Natural killer cell (primary cell): ENCODE data around the gene QRFP. TPM values are rescaled to one million over a fixed set of nuclear protein-coding genes. Genes with fewer than 3 reads are reported as not detected.

Experiments used
- ATAC-seq, 3 donors: fragments of 150-1000 bp in 2 of 3; fragments of 200-7000 bp in 1 of 3; cut with Tn5 transposase; 1 replicate in 1 of 3; 2 replicates in 2 of 3; pipeline ENCODE4 v1.10.0; 2021; ENCODE audit warnings: mild to moderate bottlenecking in 2 of 3, moderate library complexity in 2 of 3
- DNase-seq, 2 donors: peaks; one replicate each; pipeline versions ENCODE4 v3.0.0 to v3.0.0-alpha.2; 2013 to 2021; ENCODE audit warnings: mixed read lengths in 1 of 2
- H3K27ac ChIP-seq: one replicate; pipeline ENCODE4 v1.5.1; 2013; ENCODE audit warnings: mild to moderate bottlenecking, low read length
- H3K27me3 ChIP-seq: one replicate; pipeline ENCODE4 v1.6.1; 2013; ENCODE audit warnings: low read length; ENCODE audit not compliant: control insufficient read depth, insufficient read depth
- H3K36me3 ChIP-seq: one replicate; pipeline ENCODE4 v1.6.1; 2013; ENCODE audit warnings: low read length; ENCODE audit not compliant: control insufficient read depth, insufficient read depth
- H3K4me1 ChIP-seq: one replicate; pipeline ENCODE4 v1.6.1; 2013; ENCODE audit warnings: low read length; ENCODE audit not compliant: control insufficient read depth, insufficient read depth
- H3K4me3 ChIP-seq: one replicate; pipeline ENCODE4 v1.5.1; 2013; ENCODE audit warnings: low read length
- H3K9me3 ChIP-seq: one replicate; pipeline ENCODE4 v1.6.1; 2013; ENCODE audit warnings: low read length; ENCODE audit not compliant: control insufficient read depth, insufficient read depth
- H3K27ac Mint-ChIP-seq, 2 donors: one replicate each; pipeline ENCODE4 v1.8.0; 2022; ENCODE audit warnings: mild to moderate bottlenecking in 2 of 2, mixed read lengths in 2 of 2, moderate library complexity in 1 of 2
- H3K27me3 Mint-ChIP-seq, 2 donors: one replicate each; pipeline ENCODE4 v1.8.0; 2022; ENCODE audit warnings: low read depth in 2 of 2, mixed read lengths in 2 of 2
- H3K36me3 Mint-ChIP-seq: one replicate; pipeline ENCODE4 v1.8.0; 2022; ENCODE audit warnings: mixed read lengths
- H3K4me1 Mint-ChIP-seq, 2 donors: one replicate each; pipeline ENCODE4 v1.8.0; 2022; ENCODE audit warnings: mixed read lengths in 2 of 2
- H3K4me3 Mint-ChIP-seq: one replicate; pipeline ENCODE4 v1.8.0; 2022; ENCODE audit warnings: mild to moderate bottlenecking, moderate library complexity, mixed read lengths
- H3K9me3 Mint-ChIP-seq, 2 donors: one replicate each; pipeline ENCODE4 v1.8.0; 2022; ENCODE audit warnings: mixed read lengths in 2 of 2
- CTCF ChIP-seq: fragments of 200-600 bp; IDR thresholded peaks from one replicate; pipeline ENCODE4 v1.8.0; 2022; ENCODE audit warnings: antibody characterized with exemption
- WGBS: methylation state at CpG from one replicate; pipeline ENCODE4 v1.1.7; 2013; ENCODE audit warnings: missing lambda C conversion rate; ENCODE audit not compliant: insufficient coverage; 5-methylcytosine and 5-hydroxymethylcytosine counted together
- intact Hi-C: fragments of 100-400 bp; cut with micrococcal nuclease; formaldehyde crosslinking; loops from one replicate; pipeline ENCODE4 v1.14.2; 2022
- total RNA-seq, 4 donors: library from RNA; stranded (reverse); fragments of 120-200 nt in 1 of 4; gene quantifications; one replicate each; pipeline versions ENCODE4 v1.2.3 to v1.2.4, GENCODE V29; 2013 to 2022

Gene QRFP
- total RNA-seq, 3 donors from 2014 or later (not counting 1 experiment from before 2014, with no cell fraction given) = not detected

DNA sequence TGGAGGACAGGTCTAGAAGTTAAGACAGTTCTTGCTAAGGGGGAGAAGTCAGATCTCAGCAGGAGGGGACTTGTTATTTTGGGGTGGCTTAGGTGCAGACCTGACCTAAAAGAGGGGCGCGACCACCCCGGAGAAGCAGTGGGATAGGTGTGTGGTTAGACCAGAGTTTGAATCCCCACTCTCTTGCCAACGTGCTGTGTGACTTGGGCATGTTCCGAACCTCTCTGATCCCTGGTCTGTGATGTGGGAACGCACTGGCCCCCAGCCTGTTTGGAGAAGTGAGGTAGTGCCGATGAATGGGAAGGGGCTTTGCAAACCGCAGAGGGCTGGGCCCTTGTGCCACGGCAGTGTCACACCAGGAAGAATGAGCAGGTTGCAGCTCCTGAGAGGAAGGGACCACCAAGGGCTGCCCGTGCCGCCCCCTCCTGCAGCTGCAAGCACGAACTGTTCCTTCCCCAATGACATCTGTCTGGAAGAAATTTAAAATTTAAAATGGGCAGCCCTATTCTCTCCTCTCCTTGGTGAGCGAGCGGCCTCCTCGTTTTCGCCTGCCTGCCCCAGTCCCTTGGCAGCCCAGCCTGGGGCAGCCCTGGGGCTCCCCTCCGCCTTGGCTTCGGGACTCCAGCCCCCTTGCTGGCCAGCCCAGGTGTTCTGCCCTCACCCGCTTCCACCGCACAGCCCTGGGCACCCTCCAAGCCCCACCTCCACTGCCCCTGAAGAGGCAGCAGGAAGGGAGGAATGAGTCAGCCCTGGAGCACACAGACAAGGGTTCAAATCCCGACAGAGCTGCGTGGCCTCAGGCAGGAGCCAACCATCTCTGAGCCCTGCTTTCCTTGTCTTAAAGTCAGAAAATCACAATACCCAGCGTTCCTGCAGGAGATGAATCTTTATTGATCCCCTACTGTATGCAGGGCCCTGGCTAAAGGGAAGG lies 40.8 kb upstream of the QRFP start:
- peaks cover 16% of the 10 kb centered on the region for H3K27me3 ChIP-seq
- Mint-ChIP-seq H3K4me1 (peaks cover 0 to 18% of the 10 kb centered on the region in 2 donors), H3K27me3 (peaks cover 41 to 48% of the 10 kb centered on the region in 2 donors), H3K4me3 (no peak overlapping the region), H3K36me3 (no peaks in the 10 kb centered on the region), H3K27ac (no peak overlapping the region), H3K9me3 (no peaks in the 10 kb centered on the region)
- no peak for TF ChIP-seq CTCF
- no peak overlapping the region for H3K27ac ChIP-seq
- peaks cover 5% of the 10 kb centered on the region for H3K4me1 ChIP-seq
- DNase-seq = no peak
- WGBS = 60% methylated on average over 23 of the region's 23 CpGs
- no peak overlapping the region for H3K4me3 ChIP-seq
- no peaks in the 10 kb centered on the region for H3K36me3 ChIP-seq
- no peaks in the 10 kb centered on the region for H3K9me3 ChIP-seq
- no peak for ATAC-seq
- intact Hi-C loops = no loop called here

DNA sequence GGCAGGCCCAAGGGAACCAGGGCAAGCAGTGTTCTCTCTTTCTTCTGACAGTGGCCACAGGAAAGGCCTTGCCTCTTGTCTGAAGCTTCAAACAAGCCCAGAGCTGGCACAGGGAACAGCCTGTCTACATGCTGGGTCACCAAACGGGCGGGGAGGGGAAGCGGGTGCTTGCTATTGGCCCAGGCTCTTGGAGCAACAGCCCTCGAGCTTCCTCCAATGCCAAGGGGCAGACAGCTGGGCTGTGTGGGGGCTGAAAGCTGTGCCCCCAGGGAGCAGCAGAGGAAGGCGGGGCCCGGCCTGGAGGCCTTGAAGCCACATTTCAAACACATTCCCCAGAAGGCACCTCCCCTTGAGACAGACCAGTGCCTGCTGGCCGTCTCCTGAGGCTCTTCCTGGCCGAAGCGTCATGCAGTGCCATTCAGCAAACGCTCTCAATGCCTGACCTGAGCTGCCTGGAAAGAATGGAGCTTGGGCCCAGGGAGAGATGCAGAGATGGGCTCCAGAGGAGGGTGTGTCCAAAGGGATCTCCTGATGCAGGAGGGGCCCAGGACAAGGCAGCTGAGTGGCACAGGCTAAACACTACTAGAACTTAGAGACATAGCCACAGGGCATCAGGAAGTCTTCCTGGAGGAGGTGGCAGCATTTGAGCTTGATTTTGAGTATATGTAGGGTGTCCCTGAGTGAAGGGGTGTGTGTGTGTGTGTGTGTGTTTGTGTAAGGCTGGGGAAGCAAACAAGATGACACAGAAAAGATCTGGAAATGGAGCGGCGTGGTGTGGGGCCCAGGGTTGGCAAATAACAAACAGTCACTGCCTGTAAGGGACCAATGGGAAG lies 39.9 kb upstream of the QRFP start:
- Histone ChIP-seq H3K4me1 (peaks cover 5% of the 10 kb centered on the region), H3K27ac (no peak overlapping the region), H3K9me3 (no peaks in the 10 kb centered on the region), H3K36me3 (no peaks in the 10 kb centered on the region), H3K4me3 (no peak overlapping the region), H3K27me3 (peaks cover 12% of the 10 kb centered on the region)
- no peak overlapping the region for H3K4me3 Mint-ChIP-seq
- no peak for TF ChIP-seq CTCF
- no peaks in the 10 kb centered on the region for H3K9me3 Mint-ChIP-seq
- no peak for ATAC-seq
- H3K36me3 Mint-ChIP-seq = no peaks in the 10 kb centered on the region
- intact Hi-C loops = no loop called here
- no peak for DNase-seq
- H3K27ac Mint-ChIP-seq = no peak overlapping the region
- H3K4me1 Mint-ChIP-seq = peaks cover 0 to 19% of the 10 kb centered on the region in 2 donors
- 50% methylated on average over 12 of the region's 12 CpGs for WGBS
- H3K27me3 Mint-ChIP-seq = peaks cover 46 to 50% of the 10 kb centered on the region in 2 donors

GRCh38 chr9:130935648-130936271 lies 39.1 kb upstream of the QRFP start:
- intact Hi-C loops = no loop called here
- peaks cover 0 to 14% of the 10 kb centered on the region in 2 donors for H3K4me1 Mint-ChIP-seq
- no peaks in the 10 kb centered on the region for H3K9me3 Mint-ChIP-seq
- ATAC-seq (no peak), DNase-seq (no peak)
- Histone ChIP-seq H3K4me1 (peaks cover 2% of the 10 kb centered on the region), H3K27me3 (peaks cover 8% of the 10 kb centered on the region), H3K27ac (no peak overlapping the region), H3K9me3 (no peaks in the 10 kb centered on the region), H3K36me3 (no peaks in the 10 kb centered on the region), H3K4me3 (no peak overlapping the region)
- H3K27me3 Mint-ChIP-seq = peaks cover 42 to 47% of the 10 kb centered on the region in 2 donors
- H3K36me3 Mint-ChIP-seq = no peaks in the 10 kb centered on the region
- no peak overlapping the region for H3K27ac Mint-ChIP-seq
- no peak for TF ChIP-seq CTCF
- 83% methylated on average over 13 of the region's 13 CpGs for WGBS
- no peak overlapping the region for H3K4me3 Mint-ChIP-seq
